Glutamatergic neuron (in vitro differentiated cells): ENCODE results near the gene NTN1. TPM values are rescaled to one million over a fixed set of nuclear protein-coding genes. Genes with fewer than 3 reads are reported as not detected.

ENCODE experiments used
- DNase-seq: peaks from one replicate; pipeline ENCODE4 v3.0.0; 2022
- H3K27ac Mint-ChIP-seq: one replicate; pipeline ENCODE4 v1.8.0; 2020; ENCODE audit warnings: mild to moderate bottlenecking, mixed read lengths, inconsistent platforms; ENCODE audit not compliant: unreplicated experiment
- H3K27me3 Mint-ChIP-seq: one replicate; pipeline ENCODE4 v1.8.0; 2020; ENCODE audit warnings: mild to moderate bottlenecking, moderate library complexity, mixed read lengths, inconsistent platforms; ENCODE audit not compliant: unreplicated experiment
- H3K36me3 Mint-ChIP-seq: one replicate; pipeline ENCODE4 v1.8.0; 2020; ENCODE audit warnings: mild to moderate bottlenecking, mixed read lengths, inconsistent platforms; ENCODE audit not compliant: unreplicated experiment
- H3K4me1 Mint-ChIP-seq: one replicate; pipeline ENCODE4 v1.8.0; 2020; ENCODE audit warnings: mild to moderate bottlenecking, low read depth, mixed read lengths, inconsistent platforms; ENCODE audit not compliant: unreplicated experiment
- H3K4me3 Mint-ChIP-seq: one replicate; pipeline ENCODE4 v1.8.0; 2020; ENCODE audit warnings: mild to moderate bottlenecking, mixed read lengths, inconsistent platforms; ENCODE audit not compliant: unreplicated experiment
- H3K9me3 Mint-ChIP-seq: one replicate; pipeline ENCODE4 v1.8.0; 2020; ENCODE audit warnings: mild to moderate bottlenecking, moderate library complexity, mixed read lengths, inconsistent platforms; ENCODE audit not compliant: unreplicated experiment
- CTCF ChIP-seq: fragments of 200-600 bp; sonication (generic); IDR thresholded peaks from one replicate; pipeline ENCODE4 v1.5.0; 2021; ENCODE audit not compliant: partially characterized antibody, unreplicated experiment
- total RNA-seq: library from RNA; stranded (reverse); fragmentation: NEBNext Ultra II Directional; extraction: Animal tissue kit (Norgen Biotek cat#: 25700); gene quantifications from one replicate; pipeline ENCODE4 v1.2.1, GENCODE V29; 2021; ENCODE audit not compliant: unreplicated experiment

Gene NTN1
- total RNA-seq, 1 donor from 2014 or later, result 0.76 TPM

GRCh38 chr17:9177212-9177611 is 155.9 kb downstream of the NTN1 start:
- Mint-ChIP-seq H3K9me3 (peaks cover 6% of the 10 kb centered on the region), H3K27me3 (no peaks in the 10 kb centered on the region), H3K4me3 (no peak overlapping the region), H3K4me1 (no peaks in the 10 kb centered on the region), H3K36me3 (peaks cover 4% of the 10 kb centered on the region), H3K27ac (no peak overlapping the region)
- no peak for TF ChIP-seq CTCF
- DNase-seq, result no peak

GRCh38 chr17:9178319-9178718 is 157.0 kb downstream of the NTN1 start:
- Mint-ChIP-seq H3K4me3 (no peak overlapping the region), H3K36me3 (no peaks in the 10 kb centered on the region), H3K9me3 (peaks cover 4% of the 10 kb centered on the region), H3K4me1 (no peaks in the 10 kb centered on the region), H3K27me3 (no peaks in the 10 kb centered on the region), H3K27ac (no peak overlapping the region)
- no peak for DNase-seq
- no peak for TF ChIP-seq CTCF

- Mint-ChIP-seq H3K27ac (no peak overlapping the region), H3K4me1 (no peaks in the 10 kb centered on the region), H3K36me3 (no peaks in the 10 kb centered on the region), H3K9me3 (peaks cover 3% of the 10 kb centered on the region), H3K4me3 (no peak overlapping the region), H3K27me3 (no peaks in the 10 kb centered on the region)
- no peak for TF ChIP-seq CTCF
- no peak for DNase-seq
Observed at GRCh38 chr17:9179602-9180001, 158.3 kb downstream of the NTN1 start.

GRCh38 chr17:9181640-9182039 is 160.3 kb downstream of the NTN1 start:
- DNase-seq, result no peak
- Mint-ChIP-seq H3K27me3 (peaks cover under 1% of the 10 kb centered on the region), H3K4me3 (no peak overlapping the region), H3K27ac (no peak overlapping the region), H3K4me1 (no peaks in the 10 kb centered on the region), H3K9me3 (peaks cover 2% of the 10 kb centered on the region), H3K36me3 (no peaks in the 10 kb centered on the region)
- no peak for TF ChIP-seq CTCF

GRCh38 chr17:9183306-9183705 is 162.0 kb downstream of the NTN1 start:
- Mint-ChIP-seq H3K27ac (no peak overlapping the region), H3K27me3 (peaks cover 3% of the 10 kb centered on the region), H3K4me3 (no peak overlapping the region), H3K36me3 (no peaks in the 10 kb centered on the region), H3K9me3 (no peaks in the 10 kb centered on the region), H3K4me1 (no peaks in the 10 kb centered on the region)
- TF ChIP-seq CTCF, result no peak
- DNase-seq, result no peak
